Activated CD8-positive, alpha-beta memory T cell treated with anti-CD3 and anti-CD28 coated beads, Interleukin-2, amount 10 ng/mL, durations not matched to agents 7 days and 5 days (primary cell): ENCODE data around the gene KLHL10. TPM values are rescaled to one million over a fixed set of nuclear protein-coding genes. Genes with fewer than 3 reads are reported as not detected.

Experiments
- ATAC-seq: fragments of 150-1000 bp; cut with Tn5 transposase; one replicate; pipeline ENCODE4 v1.10.0; 2021; ENCODE audit warnings: moderate library complexity
- CTCF ChIA-PET: fragments of 350-600 bp; sonication (Branson Sonifier 250); formaldehyde crosslinking; loops from one replicate; lab custom pipeline; 2021; ENCODE audit warnings: antibody characterized with exemption; lab: Charles Lee
- DNase-seq: peaks from one replicate; pipeline ENCODE4 v3.0.0-alpha.2; 2020
- H3K27ac Mint-ChIP-seq: one replicate; pipeline ENCODE4 v1.8.0; 2021; ENCODE audit warnings: mild to moderate bottlenecking, mixed read lengths
- H3K27me3 Mint-ChIP-seq: one replicate; pipeline ENCODE4 v1.8.0; 2021; ENCODE audit warnings: mixed read lengths
- H3K36me3 Mint-ChIP-seq: one replicate; pipeline ENCODE4 v1.8.0; 2021; ENCODE audit warnings: mild to moderate bottlenecking, mixed read lengths
- H3K4me1 Mint-ChIP-seq: one replicate; pipeline ENCODE4 v1.8.0; 2021; ENCODE audit warnings: mixed read lengths
- H3K4me3 Mint-ChIP-seq: one replicate; pipeline ENCODE4 v1.8.0; 2021; ENCODE audit warnings: mild to moderate bottlenecking, moderate library complexity, mixed read lengths
- H3K9me3 Mint-ChIP-seq: one replicate; pipeline ENCODE4 v1.8.0; 2022; ENCODE audit warnings: low read depth, mixed read lengths
- total RNA-seq, 2 experiments: library from RNA; stranded (reverse); gene quantifications; one replicate each; pipeline ENCODE4 v1.2.3, GENCODE V29; 2021

The KLHL10 gene
- total RNA-seq, result not detected

DNA sequence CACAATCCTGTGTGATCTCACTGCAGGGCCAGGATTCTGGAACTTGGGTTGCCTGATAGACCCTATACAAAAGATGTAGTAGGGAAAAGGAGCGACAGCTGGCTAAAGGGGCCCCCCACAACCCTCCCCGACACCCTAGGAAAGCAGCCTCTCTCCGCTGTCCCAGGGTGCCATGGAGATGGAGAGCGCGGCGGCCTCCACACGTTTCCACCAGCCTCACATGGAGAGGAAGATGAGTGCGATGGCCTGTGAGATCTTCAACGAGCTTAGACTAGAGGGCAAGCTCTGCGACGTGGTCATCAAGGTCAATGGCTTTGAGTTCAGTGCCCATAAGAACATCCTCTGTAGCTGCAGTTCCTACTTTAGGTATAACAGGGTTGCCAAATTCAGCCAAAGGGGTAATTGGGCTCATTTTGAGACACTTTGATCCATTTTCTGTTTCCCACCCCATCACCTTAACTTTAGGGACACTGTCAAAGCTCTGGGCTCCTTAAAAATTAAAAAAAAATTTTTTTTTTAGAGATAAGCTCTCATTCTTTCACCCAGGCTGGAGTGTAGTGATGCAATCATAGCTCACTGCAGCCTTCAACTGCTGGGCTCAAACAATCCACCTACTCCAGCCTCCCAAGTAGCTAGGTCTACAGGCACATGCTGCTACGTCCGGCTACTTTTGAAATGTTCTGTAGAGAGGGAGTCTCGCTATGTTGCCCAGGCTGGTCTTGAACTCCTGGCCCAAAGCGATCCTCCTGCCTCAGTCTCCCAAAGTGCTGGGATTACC lies at the start of gene KLHL10:
TSS of gene KLHL10 (plus strand) at position 65 of the 778 bp plus-strand sequence. CDS start at position 173, 108 bp downstream.
- H3K4me1 Mint-ChIP-seq, result peaks cover 15% of the 10 kb centered on the region
- no peak within 1 kb of the TSS for H3K27ac Mint-ChIP-seq
- no peaks in the 10 kb centered on the region for H3K36me3 Mint-ChIP-seq
- H3K4me3 Mint-ChIP-seq, result peak within 1 kb of the TSS; percentile 77
- CTCF ChIA-PET, result interaction anchor here (0.9 to 1.7 kb wide), 4 partner anchors 27 to 189 kb away, joined by 3 to 4 read pairs (median 4); partner anchors contain the start of gene P3H4
- H3K9me3 Mint-ChIP-seq, result no peaks in the 10 kb centered on the region
- no peak for DNase-seq
- ATAC-seq, result no peak
- H3K27me3 Mint-ChIP-seq, result peaks cover 5% of the 10 kb centered on the region

DNA sequence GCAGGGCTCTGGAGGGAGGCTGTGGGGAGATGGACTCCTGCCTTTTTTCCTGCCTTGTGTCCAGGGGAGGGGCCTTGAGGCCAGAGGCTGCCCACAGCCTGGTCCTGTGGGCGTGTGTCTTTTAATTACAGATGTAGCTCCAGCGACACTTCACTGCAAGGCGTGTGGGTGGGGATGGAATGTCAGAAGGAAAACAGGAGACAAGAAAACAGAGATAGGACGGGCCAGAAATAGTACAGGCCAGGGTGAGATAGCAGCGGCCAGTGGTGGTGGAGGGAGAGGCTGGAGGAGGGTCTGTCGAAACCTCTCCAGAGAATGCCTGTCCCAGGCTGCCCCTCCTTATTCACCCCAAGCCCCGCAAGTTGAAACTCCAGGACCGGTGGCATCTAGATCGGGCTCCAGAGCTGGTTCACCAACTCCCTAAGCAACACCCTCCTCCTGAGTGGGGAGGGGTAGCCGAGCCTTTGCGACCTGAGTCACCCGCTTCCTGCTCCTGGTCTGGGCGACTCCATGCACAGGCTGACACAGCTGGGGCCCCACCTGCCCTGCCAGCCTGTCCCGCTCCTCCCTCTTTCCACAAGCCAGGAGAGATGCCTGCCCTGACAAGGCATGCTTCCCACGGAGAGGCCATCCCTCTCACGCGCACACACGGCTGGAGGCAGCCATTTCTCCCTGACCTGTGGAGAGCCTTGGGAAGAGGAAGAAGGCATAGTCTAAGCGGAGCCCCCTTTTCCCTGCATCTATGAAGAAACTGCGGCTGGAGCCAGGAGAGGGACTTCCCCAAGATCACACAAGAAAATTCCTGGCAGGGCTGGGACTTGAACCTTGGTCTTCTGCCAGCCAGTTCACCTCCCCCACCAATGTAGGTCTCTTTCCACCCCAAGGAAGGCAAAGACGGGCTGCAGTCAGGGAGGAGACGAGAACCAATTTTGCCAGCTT lies 44.5 kb upstream of the KLHL10 start:
- Mint-ChIP-seq H3K27ac (no peak overlapping the region), H3K9me3 (no peaks in the 10 kb centered on the region), H3K36me3 (no peaks in the 10 kb centered on the region), H3K4me3 (no peak overlapping the region), H3K4me1 (peaks cover 4% of the 10 kb centered on the region), H3K27me3 (peaks cover 21% of the 10 kb centered on the region)
- ATAC-seq (no peak), DNase-seq (no peak)
- CTCF ChIA-PET, result interaction anchor here (1.1 kb wide), 1 partner anchor 8 kb away, joined by 8 read pairs; no protein-coding TSS in a partner anchor

DNA sequence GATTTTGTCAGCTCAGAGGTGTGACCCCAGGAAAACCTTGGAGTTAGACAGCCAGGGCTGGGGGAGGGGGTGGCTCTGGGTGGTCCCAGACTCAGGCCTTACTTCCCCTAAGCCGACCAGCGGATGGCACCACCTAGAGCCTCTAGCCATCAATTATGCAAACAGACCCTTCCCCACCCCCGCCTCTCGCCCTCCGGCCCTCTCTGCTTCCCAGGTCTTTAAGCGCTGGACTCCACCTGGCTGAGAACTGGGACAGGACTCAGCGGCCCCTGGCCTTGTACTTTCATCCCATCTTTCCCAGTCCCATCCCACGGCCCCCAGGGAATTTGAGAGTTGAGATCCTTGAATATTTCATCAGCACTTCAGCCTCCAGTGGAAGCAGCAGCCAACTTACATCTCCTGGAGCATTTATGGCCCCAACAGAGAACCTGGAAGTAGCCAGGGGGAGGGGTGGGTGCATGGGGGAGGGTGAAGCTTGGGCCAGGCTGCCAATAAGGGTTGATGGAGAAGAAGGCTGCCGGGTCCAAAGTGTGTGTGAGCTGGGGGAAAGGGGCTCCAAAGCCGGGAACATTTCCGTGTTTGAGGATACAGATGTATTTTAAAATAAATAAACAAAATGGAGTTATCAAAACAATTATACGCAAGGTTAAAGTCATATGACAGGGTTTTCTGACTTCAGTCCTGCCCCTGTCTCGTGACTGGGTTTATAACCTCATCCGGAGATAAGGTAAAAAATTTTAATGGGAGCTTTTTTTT lies 43.7 kb upstream of the KLHL10 start:
- no peak for ATAC-seq
- no peak overlapping the region for H3K27ac Mint-ChIP-seq

DNA sequence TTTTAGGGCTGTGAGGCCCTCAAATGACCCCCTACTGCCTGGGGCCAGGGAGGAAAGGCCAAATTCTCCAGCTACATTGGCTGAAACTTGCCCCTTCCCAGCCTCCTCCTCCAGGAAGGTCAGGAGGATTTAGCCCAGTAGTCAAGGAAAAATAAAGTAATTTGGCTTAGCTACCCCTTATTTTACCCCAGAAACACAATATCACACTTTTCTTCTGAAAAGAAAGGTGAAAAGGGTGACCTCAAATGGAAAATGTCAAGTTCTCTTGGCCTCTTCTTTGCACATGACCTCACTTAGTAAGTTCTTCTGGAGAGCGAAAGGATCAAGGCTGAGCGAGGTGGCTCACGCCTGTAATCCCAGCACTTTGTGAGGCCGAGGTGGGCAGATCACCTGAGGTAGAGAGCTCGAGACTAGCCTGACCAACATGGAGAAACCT lies 43.1 kb upstream of the KLHL10 start:
- no peak for DNase-seq
- Mint-ChIP-seq H3K27ac (no peak overlapping the region), H3K27me3 (peaks cover 10% of the 10 kb centered on the region), H3K36me3 (no peaks in the 10 kb centered on the region), H3K9me3 (no peaks in the 10 kb centered on the region), H3K4me1 (peaks cover 2% of the 10 kb centered on the region), H3K4me3 (no peak overlapping the region)
- ATAC-seq, result no peak
- CTCF ChIA-PET, result interaction anchor here (0.7 kb wide), 1 partner anchor 58 kb away, joined by 3 read pairs; no protein-coding TSS in a partner anchor

More for the DNA sequence above, 43.7 kb upstream of the KLHL10 start:
- Mint-ChIP-seq H3K9me3 (no peaks in the 10 kb centered on the region), H3K4me3 (no peak overlapping the region), H3K36me3 (no peaks in the 10 kb centered on the region), H3K27me3 (peaks cover 13% of the 10 kb centered on the region), H3K4me1 (peaks cover 2% of the 10 kb centered on the region)
- CTCF ChIA-PET, result no interaction called here
- no peak for DNase-seq

DNA sequence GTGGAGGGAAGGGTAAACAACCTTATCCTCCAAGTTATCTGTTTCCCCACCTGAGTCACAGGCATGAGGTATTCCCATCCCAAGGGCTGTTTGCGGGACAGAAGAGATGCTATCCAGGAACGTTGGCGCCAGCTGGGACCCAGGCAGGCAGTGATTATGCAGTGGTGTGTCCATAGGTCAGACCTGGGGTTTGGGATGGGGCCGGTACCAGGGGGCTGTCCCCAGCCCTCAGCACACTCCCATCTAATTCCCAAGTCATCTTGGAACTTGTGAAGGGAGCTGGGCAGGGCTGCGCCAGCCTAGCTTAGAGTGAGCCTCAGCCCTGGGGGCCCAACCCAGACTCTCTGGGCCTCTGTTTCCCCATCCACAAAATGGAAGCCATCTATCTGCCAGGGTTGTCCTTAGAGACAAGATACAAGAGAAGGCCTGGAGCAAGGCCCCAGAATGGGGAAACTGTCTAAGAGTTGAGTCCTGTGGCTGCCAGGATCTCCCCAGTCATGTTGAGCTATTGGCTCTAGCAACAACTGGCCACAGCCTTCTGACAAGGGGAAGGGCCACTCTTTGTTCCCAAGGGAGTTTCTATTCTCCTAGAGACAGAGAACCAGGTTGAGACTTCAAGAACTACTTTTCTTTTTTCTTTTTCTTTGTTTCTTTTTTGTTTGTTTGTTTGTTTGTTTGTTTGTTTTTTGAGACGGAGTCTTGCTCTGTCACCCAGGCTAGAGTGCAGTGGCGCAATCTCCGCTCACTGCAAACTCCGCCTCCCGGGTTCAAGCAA lies 41.3 kb upstream of the KLHL10 start:
- peaks cover 4% of the 10 kb centered on the region for H3K27me3 Mint-ChIP-seq
- H3K9me3 Mint-ChIP-seq, result no peaks in the 10 kb centered on the region
- CTCF ChIA-PET, result interaction anchor here (0.9 to 1.4 kb wide), 2 partner anchors 15 to 59 kb away, joined by 4 to 6 read pairs; partner anchors contain the start of gene P3H4
- ATAC-seq (no peak), DNase-seq (no peak)
- H3K4me3 Mint-ChIP-seq, result no peak overlapping the region
- peaks cover 2% of the 10 kb centered on the region for H3K4me1 Mint-ChIP-seq
- H3K36me3 Mint-ChIP-seq, result no peaks in the 10 kb centered on the region
- no peak overlapping the region for H3K27ac Mint-ChIP-seq

DNA sequence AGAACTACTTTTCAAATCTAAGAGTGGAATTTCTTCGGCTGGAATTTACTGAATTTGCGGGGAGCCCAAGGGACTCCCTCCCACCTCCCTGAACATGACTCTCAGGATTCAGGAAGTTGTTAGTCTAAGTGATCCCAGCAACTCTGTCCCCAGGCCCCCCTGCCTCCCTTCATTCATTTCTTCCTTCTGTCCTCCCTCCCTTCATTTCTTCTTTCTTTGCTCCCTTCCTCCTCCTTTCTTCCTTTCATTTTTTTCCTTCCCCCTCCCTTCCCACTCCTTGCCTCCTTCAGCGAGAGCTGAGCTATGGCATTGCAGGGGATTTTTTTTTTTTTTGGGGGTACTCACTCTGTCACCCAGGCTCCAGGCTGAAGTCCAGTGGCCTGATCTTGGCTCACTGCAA lies 40.2 kb upstream of the KLHL10 start:
- Mint-ChIP-seq H3K4me3 (no peak overlapping the region), H3K27ac (no peak overlapping the region), H3K27me3 (peaks cover 4% of the 10 kb centered on the region), H3K36me3 (no peaks in the 10 kb centered on the region), H3K4me1 (peaks cover 6% of the 10 kb centered on the region), H3K9me3 (no peaks in the 10 kb centered on the region)
- ATAC-seq (no peak), DNase-seq (no peak)
- CTCF ChIA-PET, result interaction anchor here (1.0 kb wide), 1 partner anchor 20 kb away, joined by 3 read pairs; no protein-coding TSS in a partner anchor

DNA sequence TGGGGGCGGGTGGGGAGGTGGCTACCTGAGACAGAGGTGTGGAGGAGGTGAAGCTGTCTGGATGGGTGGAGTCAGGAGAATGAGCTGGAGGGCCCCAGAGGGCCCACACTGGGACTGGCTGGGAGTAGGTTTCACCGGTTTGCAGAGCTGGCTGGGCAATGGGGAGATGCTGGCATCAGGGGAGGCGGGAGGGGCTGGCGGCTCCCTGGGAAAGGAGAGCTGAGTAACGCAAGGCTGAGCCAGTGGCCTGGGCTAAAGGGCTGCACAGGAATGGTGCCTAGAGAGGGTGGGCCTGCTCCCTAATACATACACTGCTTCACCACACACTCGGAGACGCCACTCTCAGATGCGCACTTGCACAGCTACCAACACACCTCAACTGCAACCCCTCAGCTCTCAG lies 38.3 kb upstream of the KLHL10 start:
- CTCF ChIA-PET, result interaction anchor here (2.1 to 5.0 kb wide), 3 partner anchors 12 to 63 kb away, joined by 6 to 41 read pairs (median 8); partner anchors contain the start of genes HAP1, JUP and P3H4
- Mint-ChIP-seq H3K4me3 (no peak overlapping the region), H3K27me3 (peaks cover 4% of the 10 kb centered on the region), H3K27ac (no peak overlapping the region), H3K9me3 (no peaks in the 10 kb centered on the region), H3K4me1 (peaks cover 6% of the 10 kb centered on the region), H3K36me3 (no peaks in the 10 kb centered on the region)
- DNase-seq, result no peak
- ATAC-seq, result no peak

DNA sequence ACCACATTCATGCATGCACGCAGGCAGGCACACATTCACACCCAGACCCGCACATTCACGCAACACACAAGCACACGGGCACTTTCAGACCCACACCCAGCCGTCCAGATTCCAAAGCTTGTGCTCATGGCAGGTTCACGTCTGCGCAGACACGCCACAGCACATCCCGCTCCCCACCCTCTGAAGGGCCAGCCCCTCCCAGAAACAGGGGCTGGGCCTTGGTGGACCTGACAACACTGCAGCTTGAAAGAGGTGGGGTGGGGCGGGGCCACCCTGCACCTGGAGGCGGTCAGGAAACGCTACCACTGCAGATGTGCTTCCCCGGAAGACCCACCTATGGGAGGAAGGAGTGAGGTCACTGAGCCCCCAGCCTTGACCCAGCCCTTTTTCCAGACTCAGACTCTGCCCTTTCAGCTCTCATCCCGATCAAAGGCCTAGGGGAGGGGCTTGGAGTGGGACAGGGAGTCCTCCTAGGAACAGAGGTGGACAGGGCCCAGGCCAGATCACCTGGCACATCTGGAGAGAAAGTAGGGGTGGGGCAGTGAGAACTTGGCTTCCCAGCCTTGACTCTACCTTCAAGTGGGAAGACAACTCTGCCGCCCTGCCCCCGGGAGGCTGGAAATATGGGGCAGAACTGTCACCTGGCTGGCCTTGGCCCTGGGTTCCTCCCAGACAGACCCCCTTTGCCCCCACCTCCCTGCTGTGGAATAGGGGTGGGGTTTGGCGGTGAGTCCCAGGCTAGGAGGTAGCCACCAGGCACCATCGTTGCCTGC lies 36.8 kb upstream of the KLHL10 start:
- Mint-ChIP-seq H3K4me1 (peaks cover 6% of the 10 kb centered on the region), H3K27ac (no peak overlapping the region), H3K9me3 (no peaks in the 10 kb centered on the region), H3K27me3 (no peaks in the 10 kb centered on the region), H3K36me3 (no peaks in the 10 kb centered on the region), H3K4me3 (no peak overlapping the region)
- CTCF ChIA-PET, result interaction anchor here (0.6 to 5.0 kb wide), 19 partner anchors 8 to 932 kb away, joined by 3 to 41 read pairs (median 4); partner anchors contain the start of genes HAP1, JUP, NKIRAS2 and P3H4
- no peak for DNase-seq
- no peak for ATAC-seq

DNA sequence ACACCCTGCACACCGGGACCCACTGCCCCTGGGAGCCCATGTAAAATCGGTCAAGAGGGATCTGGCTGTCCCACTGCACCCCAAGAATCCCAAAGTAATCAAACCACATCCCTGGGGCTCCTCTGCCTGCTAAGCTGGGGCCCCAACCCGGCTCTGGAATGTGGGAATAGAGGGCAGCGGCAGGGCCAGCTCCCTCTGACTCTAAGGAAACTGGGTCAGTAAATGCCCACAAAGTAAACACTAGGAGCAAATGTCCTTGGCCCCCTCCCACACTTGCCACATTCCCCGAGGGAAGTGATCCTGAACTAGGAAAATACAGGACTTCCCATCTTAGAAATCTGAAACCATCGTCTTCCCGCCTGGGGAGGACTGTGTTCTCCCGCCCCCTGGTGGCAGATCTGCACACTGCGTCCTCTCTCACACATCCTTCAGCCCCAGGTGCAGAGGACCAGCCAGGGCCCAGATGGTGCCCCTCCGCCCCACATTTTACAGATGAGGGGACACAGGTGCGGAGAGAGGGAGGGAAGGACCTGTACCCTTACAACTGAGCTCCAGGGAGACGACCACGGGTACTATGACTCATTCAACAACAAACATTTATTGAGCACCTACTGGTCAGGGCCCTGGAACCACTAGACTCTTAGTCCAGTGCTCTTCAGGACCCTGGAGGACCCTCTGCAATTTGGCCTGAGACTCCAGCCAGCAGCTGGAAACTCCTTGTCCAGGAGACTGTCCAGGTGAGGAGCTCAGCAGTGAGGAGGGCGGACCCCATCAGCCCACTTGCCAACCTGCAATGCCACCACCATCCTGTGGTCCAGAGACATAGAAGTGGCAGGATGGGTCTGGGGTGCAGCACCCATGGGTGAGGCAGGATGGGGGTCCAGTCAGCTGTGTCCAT lies 36.0 kb upstream of the KLHL10 start:
- Mint-ChIP-seq H3K9me3 (no peaks in the 10 kb centered on the region), H3K27me3 (no peaks in the 10 kb centered on the region), H3K4me3 (no peak overlapping the region), H3K27ac (no peak overlapping the region), H3K4me1 (peaks cover 6% of the 10 kb centered on the region), H3K36me3 (no peaks in the 10 kb centered on the region)
- ATAC-seq, result peak; percentile 90
- CTCF ChIA-PET, result interaction anchor here (0.6 to 5.0 kb wide), 26 partner anchors 9 to 553 kb away, joined by 3 to 41 read pairs (median 3); partner anchors contain the start of genes HAP1, JUP, NKIRAS2 and P3H4
- DNase-seq, result peak; percentile 77

DNA sequence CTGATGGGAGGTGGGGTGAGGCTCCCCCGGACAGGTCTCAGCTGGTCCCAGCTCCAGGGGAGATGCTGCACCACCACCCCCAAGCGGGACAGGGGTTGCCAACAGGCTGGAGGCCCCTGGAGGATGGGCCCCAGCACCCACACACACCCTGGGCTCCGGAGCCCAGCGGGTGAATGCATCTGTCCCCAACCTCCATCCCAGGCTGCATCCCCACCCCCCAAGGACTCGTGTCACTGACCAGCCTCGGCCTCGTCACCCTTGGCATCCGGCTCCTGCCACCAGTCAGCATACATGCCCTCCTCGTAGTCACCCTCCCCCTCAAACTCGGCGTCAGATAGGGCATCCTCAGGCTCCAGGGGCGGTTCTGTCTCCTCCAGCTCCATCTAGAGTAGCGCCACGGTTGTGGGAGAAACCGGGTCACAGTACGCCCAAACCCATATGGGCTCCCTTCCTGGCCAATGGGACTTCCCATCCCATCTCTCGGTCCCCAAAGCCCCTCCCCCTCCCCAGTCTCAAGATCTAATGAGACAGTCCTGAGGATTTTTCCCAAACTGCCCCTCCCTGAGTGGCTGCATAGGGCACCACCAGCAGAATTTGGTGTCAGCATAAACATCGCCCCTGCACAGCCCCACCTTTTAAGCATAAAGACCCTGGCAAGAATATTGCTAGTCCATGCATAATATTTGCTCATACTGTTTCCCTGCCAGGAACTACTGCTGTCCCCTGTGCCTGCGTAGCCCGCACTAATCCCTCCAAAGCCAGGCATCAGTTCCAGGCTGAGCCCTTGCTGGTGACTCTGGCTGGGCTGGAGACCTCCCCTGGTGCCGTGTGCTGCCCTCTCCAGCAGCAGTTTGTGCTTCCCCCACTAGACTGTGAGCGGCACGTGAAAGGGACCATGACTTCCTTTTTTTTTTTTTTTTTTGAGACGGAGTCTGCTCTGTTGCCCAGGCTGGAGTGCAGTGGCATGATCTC lies 34.3 kb upstream of the KLHL10 start:
- CTCF ChIA-PET, result interaction anchor here (0.9 to 5.0 kb wide), 7 partner anchors 8 to 155 kb away, joined by 3 to 41 read pairs (median 4); partner anchors contain the start of genes HAP1 and P3H4
- DNase-seq (no peak), ATAC-seq (no peak)
- Mint-ChIP-seq H3K27ac (no peak overlapping the region), H3K9me3 (no peaks in the 10 kb centered on the region), H3K36me3 (no peaks in the 10 kb centered on the region), H3K4me1 (peaks cover 6% of the 10 kb centered on the region), H3K4me3 (no peak overlapping the region), H3K27me3 (no peaks in the 10 kb centered on the region)
